HFFc6 (cell line): ENCODE results near the gene CAPN10. TPM values are rescaled to one million over a fixed set of nuclear protein-coding genes. Genes with fewer than 3 reads are reported as not detected.
A peak's percentile ranks its signal among the peaks of the same experiment; 100 is the strongest.

Experiments
- DNase-seq: peaks from one replicate; pipeline ENCODE4 v3.0.0-alpha.2; 2018
- H3K27ac Mint-ChIP-seq: 2 replicates; pipeline ENCODE4 v1.8.0; 2020; ENCODE audit warnings: mild to moderate bottlenecking, mixed read lengths
- H3K27me3 Mint-ChIP-seq: 2 replicates; pipeline ENCODE4 v1.8.0; 2021; ENCODE audit warnings: mild to moderate bottlenecking, moderate library complexity, mixed read lengths; ENCODE audit not compliant: insufficient read depth
- H3K36me3 Mint-ChIP-seq: 2 replicates; pipeline ENCODE4 v1.8.0; 2021; ENCODE audit warnings: low read depth, mixed read lengths
- H3K4me1 Mint-ChIP-seq: 2 replicates; pipeline ENCODE4 v1.8.0; 2020; ENCODE audit warnings: low read depth, mixed read lengths
- H3K4me3 Mint-ChIP-seq: 2 replicates; pipeline ENCODE4 v1.8.0; 2020; ENCODE audit warnings: mild to moderate bottlenecking, moderate library complexity, mixed read lengths
- H3K9me3 Mint-ChIP-seq: 2 replicates; pipeline ENCODE4 v1.8.0; 2020; ENCODE audit warnings: mild to moderate bottlenecking, mixed read lengths
- total RNA-seq, 6 experiments: library from RNA; stranded (reverse); fragmentation: NEBNext Ultra II Directional; extraction: Animal tissue kit (Norgen Biotek cat#: 25700); gene quantifications; 2 replicates in 1 of 6; 3 replicates in 5 of 6; pipeline ENCODE4 v1.2.3, GENCODE V29; 2021
- TF ChIP-seq, protein P1 (sequence below): fragments of 200-600 bp; sonication (generic); IDR thresholded peaks from 2 replicates; pipeline ENCODE4 v1.5.0; 2021; ENCODE audit warnings: antibody characterized with exemption, mild to moderate bottlenecking

The CAPN10 gene
- total RNA-seq, 6 experiments from 2014 or later, result 13.9 to 20.5 (median 15.0) TPM

DNA sequence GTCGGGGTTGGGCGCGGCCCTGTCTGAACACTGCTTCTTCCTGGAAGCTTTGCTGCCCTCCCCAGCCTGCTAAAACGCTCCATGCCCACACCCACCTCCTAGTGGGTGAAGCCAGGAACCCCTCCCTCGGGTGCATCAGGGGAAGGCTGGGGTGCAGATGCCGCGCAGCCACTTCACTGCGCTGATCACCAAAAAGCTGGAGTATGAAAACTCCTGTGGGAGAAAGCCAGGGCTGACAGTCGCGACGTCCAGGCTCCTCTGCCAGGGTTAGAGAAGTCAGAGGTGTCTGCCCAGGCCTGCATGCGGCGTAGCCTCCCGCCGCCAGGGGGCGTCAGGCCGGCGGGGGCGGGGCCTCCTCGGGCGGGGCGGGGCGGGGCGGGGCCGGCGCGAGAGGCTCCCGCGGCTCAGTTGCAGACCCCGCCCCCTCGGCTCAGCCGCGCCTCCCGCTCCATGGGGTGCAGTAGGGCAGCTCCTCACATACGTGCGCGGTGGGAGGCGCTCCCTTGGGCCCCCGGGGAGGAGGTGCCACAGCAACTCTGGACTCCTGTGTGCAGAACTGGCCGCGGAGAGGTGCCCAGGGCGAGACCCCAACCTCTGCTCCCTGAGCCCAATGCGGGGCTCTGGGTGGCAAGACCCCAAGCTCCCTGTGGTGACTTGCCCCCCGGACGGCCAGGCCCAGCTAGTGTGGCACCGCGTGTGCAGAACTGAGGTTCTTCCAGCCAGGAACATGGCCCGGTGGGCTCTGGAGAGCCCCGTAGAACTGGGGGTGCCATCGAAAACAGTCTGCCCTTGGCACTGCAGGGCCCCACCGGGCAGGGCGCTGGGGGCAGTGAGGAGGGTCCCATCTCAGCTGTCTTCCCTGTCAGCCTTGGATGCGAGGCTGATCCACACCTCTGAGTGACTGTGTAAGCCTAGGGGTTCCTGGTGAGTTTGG is 20.1 kb upstream of the CAPN10 start:
- H3K36me3 Mint-ChIP-seq, result peaks cover 5% of the 10 kb centered on the region
- peak overlapping the region; percentile 68 for H3K27ac Mint-ChIP-seq
- peaks cover 2% of the 10 kb centered on the region; the same call in 1 of the 2 replicates for H3K27me3 Mint-ChIP-seq
- no peak overlapping the region; the same call in 1 of the 2 replicates for H3K4me3 Mint-ChIP-seq
- H3K4me1 Mint-ChIP-seq, result peaks cover 56% of the 10 kb centered on the region
- TF ChIP-seq, protein P1, sequence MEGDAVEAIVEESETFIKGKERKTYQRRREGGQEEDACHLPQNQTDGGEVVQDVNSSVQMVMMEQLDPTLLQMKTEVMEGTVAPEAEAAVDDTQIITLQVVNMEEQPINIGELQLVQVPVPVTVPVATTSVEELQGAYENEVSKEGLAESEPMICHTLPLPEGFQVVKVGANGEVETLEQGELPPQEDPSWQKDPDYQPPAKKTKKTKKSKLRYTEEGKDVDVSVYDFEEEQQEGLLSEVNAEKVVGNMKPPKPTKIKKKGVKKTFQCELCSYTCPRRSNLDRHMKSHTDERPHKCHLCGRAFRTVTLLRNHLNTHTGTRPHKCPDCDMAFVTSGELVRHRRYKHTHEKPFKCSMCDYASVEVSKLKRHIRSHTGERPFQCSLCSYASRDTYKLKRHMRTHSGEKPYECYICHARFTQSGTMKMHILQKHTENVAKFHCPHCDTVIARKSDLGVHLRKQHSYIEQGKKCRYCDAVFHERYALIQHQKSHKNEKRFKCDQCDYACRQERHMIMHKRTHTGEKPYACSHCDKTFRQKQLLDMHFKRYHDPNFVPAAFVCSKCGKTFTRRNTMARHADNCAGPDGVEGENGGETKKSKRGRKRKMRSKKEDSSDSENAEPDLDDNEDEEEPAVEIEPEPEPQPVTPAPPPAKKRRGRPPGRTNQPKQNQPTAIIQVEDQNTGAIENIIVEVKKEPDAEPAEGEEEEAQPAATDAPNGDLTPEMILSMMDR, result peak; percentile 99
- H3K9me3 Mint-ChIP-seq, result no peaks in the 10 kb centered on the region
- peak; percentile 62 for DNase-seq

- H3K4me3 Mint-ChIP-seq, result peak overlapping the region; percentile 89
- peaks cover 2% of the 10 kb centered on the region; the same call in 1 of the 2 replicates for H3K27me3 Mint-ChIP-seq
- no peak for DNase-seq
- peaks cover 5% of the 10 kb centered on the region for H3K36me3 Mint-ChIP-seq
- TF ChIP-seq, protein P1, result no peak
- H3K27ac Mint-ChIP-seq, result peak overlapping the region; percentile 67
- no peaks in the 10 kb centered on the region for H3K9me3 Mint-ChIP-seq
- H3K4me1 Mint-ChIP-seq, result peaks cover 48% of the 10 kb centered on the region
Observed at GRCh38 chr2:240567137-240567871, 19.2 kb upstream of the CAPN10 start.

DNA sequence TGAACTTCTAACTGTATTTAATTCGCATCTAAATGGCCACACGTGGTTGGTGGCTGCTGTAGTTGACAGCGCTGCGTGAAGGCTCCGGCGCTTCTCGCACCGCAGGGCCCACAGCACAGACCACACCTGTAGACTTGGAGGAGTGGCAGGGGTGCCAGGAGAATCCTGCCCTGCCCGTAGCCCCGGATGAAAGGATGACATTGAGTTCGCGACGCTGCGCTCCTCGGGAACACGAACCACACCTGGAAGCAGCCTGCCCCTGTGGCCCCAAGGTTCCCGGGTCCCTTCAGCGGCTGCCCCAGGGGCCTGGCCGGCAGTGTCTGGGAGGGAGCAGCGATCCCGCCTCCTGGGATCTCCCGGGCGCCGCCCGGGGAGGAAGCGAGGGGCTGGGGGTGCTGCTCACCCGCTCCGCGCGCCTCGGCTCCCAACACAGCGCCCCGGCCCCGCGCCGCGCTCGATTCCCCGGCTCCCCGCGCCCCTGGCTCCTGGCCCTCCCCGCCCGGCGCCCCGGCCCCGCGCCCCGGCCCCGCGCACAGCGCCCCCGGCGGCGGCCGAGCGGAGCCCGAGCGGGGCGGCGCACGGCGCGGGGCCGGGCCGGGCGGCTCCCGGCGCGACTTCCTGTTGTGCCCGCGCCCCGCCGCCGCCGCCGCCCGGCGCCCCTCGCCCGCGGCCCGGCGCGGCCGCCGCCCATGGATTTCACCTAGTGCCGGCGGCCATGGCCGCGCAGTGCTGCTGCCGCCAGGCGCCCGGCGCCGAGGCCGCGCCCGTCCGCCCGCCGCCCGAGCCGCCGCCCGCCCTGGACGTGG is 18.5 kb upstream of the CAPN10 start, which contains the start of gene RNPEPL1:
RNPEPL1 (plus strand) TSS at position 613 of the 806 bp plus-strand sequence; CDS start at position 716, 103 bp downstream.
- Mint-ChIP-seq H3K9me3 (no peaks in the 10 kb centered on the region), H3K36me3 (peaks cover 5% of the 10 kb centered on the region), H3K27ac (peak within 1 kb of the TSS; percentile 67), H3K27me3 (peaks cover 2% of the 10 kb centered on the region; the same call in 1 of the 2 replicates), H3K4me1 (peaks cover 44% of the 10 kb centered on the region), H3K4me3 (peak within 1 kb of the TSS; percentile 89)
- peak; percentile 28 for DNase-seq
- TF ChIP-seq, protein P1, result peak; percentile 20; the same call in 1 of the 2 replicates

GRCh38 chr2:240568678-240569522 is 17.6 kb upstream of the CAPN10 start:
- no peak overlapping the region for H3K27ac Mint-ChIP-seq
- H3K4me1 Mint-ChIP-seq, result peaks cover 39% of the 10 kb centered on the region
- no peaks in the 10 kb centered on the region for H3K9me3 Mint-ChIP-seq
- no peaks in the 10 kb centered on the region for H3K36me3 Mint-ChIP-seq
- H3K27me3 Mint-ChIP-seq, result peaks cover 2% of the 10 kb centered on the region; the same call in 1 of the 2 replicates
- H3K4me3 Mint-ChIP-seq, result peak overlapping the region; percentile 79
- TF ChIP-seq, protein P1, result no peak
- DNase-seq, result peak; percentile 33
